Activated T-cell treated with anti-CD3 and anti-CD28 coated beads, Interleukin-2, amount 50 U/mL, for 48 hours (primary cell): Measurements from ENCODE around the gene SLC36A3.

Experiments used
- DNase-seq, 2 experiments: peaks; one replicate each; pipeline ENCODE4 v3.0.0-alpha.2; 2020

The SLC36A3 gene

DNA sequence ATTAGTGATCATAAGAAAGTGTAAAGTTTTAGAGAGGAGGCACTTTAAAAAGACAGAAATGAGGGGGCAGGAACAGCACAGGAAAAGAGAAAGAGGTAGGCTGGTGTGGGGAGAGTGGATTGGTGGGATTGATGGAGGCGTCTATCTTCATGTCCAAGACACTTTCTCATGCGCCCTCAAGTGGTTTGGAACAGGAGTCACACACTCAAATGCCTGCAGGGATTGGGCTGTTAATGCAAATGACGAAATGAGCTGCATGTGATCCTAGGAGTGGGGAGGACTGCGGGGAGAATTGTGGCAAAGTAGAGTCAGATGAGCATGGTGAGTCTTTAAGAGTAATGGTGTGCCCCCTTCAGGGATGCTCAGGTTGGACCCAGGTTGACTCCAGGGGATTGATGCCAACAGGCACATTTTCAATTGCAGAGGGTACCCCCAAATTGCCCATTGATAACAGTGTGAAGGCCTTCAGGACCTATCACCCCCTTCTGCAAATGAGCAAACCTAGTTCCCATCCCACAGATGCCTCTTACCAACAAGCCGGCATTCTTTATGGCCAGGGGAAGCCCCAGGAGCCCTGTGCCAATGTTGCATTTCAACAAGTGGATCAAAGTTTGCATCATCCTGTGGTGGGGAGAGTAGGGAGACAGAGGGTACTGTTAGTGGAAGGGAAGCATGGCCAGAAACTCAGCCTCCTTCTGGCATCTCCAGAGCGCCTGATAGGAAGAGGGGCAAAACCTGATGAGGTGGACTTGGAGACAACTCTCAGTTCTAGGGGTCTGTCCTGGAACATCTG, 5.3 kb downstream of the SLC36A3 start:
- no peak for DNase-seq

- no peak for DNase-seq
These were observed 6.6 kb downstream of the SLC36A3 start for GRCh38 chr5:151296974-151297373.

GRCh38 chr5:151296478-151296830, 7.1 kb downstream of the SLC36A3 start:
- DNase-seq = no peak

- DNase-seq = no peak
These were observed 7.6 kb downstream of the SLC36A3 start for GRCh38 chr5:151295791-151296477.

DNA sequence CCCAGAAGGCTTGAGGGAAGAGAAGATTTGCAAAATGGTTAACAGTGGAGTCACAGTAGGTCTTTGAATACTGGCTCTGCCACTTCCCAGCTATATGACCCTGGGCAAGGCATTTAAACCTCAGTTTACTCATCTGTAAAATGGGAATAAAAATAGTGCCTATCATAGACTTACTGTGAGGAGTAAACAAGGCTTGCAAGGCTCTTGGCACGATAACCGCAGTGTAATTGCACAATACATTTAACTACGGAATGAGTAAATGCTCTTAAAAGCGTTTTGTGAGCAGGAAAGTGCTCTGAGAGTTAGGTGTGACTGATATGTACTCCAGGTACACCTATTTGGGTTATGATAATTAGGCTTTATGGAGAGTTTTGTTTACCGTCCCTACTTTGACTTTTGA, 8.4 kb downstream of the SLC36A3 start:
- DNase-seq = no peak

DNA sequence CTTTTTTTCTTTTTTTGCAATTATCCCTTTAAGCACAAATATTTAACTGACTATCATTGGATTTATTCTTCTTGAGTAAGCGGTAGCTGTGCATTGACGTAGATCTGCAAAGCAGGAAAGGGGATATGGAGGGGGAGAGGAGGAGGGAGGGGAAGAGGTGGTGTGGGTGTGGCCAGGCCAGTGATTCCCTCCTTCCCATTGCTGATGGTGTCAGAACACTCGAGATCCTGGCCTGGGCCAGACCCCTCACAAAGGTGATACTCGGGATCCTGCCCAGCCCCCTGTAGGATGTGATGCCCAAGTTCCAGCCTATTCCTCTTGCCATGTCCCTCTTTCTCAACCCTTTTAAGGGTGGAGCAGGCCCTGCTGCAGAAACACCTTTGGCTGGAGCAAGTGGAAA, 9.9 kb downstream of the SLC36A3 start:
- DNase-seq = no peak

DNA sequence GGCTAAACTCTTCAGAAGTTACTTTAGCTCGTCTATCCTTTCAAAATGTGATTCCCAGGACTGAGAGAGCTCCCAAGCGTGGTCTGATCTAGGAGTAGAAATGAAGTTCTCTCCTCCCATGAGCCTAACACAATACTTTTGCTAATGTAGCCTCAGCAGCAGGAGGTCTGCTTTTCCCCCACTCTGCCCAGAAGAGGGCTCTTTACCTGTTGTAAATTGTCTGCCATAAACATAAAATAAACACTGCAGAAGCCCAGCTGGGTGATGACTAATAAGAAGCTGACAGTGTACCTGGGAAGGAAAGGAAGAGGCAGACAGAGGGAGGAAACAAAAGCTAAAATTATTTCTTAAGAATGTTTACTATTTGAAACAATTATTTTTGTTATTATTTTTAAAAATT, 15.4 kb downstream of the SLC36A3 start:
- no peak for DNase-seq

GRCh38 chr5:151286246-151286645, 17.3 kb downstream of the SLC36A3 start:
- no peak for DNase-seq

- no peak for DNase-seq
These were observed 17.9 kb downstream of the SLC36A3 start for GRCh38 chr5:151285683-151286082.

DNA sequence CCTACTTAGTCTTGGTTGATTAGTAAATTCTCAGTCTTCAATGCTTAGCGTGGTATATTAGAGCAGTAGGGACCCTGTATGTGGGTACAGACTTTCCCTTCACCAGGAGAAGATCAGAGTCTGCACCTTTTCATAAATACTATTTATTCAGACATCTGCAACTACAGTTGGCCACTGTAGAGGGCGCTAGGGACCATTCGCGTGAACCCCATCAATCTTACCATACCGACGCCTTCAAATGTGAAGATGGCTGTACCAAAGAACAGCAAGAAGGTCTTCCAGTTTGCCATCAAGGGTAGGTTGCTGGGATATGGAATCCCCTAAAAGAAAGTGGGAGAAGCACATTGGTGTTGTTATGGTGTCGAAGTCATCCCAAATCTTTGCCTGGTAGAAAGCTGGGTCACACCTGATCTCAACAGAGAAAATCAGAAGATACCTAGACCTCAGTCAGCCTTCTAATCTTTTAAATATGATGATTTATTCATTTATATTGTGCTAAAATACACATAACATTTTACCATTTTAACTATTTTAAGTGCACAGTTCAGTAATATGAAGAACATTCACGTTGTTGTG, 19.1 kb downstream of the SLC36A3 start:
- peak in 1 of 2 experiments; percentile 23 for DNase-seq

DNA sequence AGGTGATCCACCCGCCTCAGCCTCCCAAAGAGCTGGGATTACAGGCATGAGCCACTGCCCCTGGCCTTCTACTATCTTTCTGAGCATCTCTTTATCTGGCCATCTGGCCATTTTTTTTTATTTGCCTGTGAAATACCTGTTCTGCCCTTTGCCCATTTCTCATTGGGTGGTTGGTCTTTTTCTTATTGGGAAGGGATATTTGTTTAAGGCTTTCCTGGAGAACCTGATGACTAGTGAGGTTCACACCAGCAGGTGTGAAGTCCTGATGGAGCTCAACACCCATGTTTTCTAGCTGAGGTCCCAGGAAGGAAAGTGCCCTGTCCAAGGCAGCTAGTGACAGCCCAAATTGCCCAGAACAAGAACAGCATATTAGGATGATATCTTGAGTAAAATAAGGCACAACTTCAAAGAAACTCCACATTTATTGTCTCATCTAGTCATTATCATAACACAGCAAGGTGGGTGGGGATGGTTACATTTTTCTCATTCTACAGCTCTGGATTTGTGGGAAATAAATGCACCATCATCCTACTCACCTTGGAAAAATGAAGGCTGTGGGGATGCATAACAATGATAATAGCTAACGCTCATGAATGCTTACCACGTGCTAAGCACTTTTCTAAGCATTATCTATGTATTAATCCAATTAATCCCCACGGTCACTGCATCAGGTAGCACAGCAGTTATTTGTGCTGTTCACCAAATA, 20.3 kb downstream of the SLC36A3 start:
- no peak for DNase-seq

GRCh38 chr5:151281001-151281639, 22.4 kb downstream of the SLC36A3 start:
- DNase-seq = no peak

- no peak for DNase-seq
These were observed 23.1 kb downstream of the SLC36A3 start for GRCh38 chr5:151280443-151280842.

DNA sequence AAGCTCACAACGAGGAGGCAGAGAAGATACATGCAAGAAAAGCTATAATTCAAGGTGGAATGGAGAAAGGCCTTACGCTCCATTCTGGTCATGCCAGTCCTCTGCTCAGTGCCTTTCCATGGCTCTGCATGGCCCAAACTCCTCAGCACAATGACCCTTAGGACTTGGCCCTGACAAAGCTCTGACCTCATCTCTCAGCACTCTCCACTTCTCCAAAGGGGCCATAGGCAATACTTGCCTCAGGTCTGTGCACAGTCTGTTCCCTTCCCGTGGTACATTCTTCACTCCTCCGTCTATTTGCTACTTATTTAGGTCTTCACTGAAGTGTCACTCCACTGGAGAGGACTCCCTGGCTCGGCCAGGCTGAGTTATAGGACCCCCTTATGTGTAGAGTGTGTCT, 24.7 kb downstream of the SLC36A3 start:
- DNase-seq = no peak

DNA sequence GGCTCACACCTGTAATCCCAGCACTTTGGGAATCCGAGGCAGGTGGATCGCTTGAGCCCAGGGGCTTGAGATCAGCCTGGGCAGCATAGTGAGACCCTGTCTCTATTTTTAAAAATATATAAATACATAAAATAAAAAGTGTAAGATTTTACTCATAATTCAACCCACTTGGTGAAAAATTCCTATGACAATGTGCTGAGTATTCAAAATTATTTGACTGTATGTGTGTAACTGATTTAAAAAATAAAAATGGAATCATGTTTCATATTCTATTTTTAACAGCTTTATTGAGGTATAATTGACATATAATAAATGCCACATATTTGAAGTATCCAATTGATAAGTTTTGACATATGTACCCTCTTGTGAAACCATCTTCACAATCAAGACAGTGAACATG, 27.8 kb downstream of the SLC36A3 start:
- DNase-seq = no peak

DNA sequence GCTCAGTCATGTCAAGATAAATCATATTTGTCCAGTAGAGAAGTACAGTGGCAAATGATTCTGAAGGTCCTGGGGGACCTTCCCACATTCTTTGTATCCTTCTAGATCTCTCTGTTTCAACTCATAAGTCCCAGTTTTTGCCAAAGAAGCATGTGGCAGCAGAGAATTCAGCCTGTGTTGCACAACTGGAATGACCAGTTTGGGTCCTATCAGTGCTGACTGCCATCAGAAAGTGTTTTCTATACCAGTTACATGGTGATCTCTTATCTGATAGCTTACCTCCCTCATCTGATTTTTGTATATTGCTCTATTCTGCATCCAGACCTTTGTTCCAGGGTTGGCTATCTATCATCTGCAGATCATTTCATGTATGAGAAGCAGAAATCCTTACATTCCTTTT, 28.9 kb downstream of the SLC36A3 start:
- no peak for DNase-seq

- no peak for DNase-seq
These were observed 32.2 kb downstream of the SLC36A3 start for GRCh38 chr5:151271336-151271735.

GRCh38 chr5:151270599-151270998, 33.0 kb downstream of the SLC36A3 start:
- DNase-seq = no peak

DNA sequence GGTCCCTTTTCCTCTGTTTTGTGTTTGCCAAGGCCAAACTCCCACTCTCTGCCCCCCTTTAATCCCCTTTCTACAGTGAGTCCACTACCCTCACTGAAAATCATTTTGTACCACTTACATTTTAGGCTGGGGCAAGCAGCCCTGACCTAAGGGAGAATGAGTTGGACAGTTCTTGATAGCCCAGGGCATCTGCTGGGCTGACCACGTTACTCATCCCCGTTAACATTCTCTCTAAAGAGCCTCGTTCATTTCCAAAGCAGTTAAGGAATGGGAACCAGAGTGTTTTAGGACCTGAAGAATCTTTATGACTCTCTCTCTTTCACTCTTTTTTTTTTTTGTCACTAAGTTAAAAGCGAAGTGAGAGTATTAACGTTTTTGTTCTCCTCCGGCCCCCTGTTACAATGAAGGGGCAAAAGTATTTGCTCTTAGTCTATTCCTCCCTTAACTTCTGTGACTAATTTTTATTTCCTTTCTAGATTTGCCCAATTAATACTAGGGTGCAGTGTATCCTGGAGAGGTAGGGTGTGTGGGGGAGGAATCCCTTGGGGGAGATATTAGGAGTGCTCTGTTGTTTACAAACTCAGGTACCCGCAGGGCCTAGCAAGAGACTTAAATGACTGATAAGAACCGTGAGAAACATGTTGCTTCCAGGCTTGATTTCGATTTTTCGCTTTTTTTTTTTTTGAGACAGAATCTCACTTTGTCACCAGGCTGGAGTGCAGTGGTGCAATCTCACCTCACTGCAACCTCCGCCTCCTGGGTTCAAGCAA, 35.9 kb downstream of the SLC36A3 start:
- DNase-seq = no peak

- DNase-seq = peak; percentile 49 to 53
These were observed 39.5 kb downstream of the SLC36A3 start for GRCh38 chr5:151264113-151264512.

DNA sequence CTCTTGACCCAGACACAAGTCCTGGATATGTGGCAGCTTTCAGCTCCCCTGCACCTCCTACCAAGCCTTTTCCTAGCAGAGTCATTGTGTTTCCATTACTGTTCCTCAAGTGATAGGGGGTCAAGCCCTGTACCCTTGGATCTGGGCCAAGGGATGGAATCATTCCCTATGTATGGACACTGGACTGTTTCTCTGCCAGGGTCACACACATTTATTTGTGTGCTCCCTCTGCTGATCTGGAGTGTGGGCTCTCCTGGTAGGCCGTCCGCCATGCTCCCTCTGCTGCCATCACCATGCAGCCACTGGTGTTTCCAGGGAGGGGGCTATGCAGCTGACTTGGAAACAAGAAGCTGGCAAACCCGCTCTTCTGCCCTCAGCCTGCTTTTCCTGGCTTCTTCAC, 41.0 kb downstream of the SLC36A3 start:
- no peak for DNase-seq

DNA sequence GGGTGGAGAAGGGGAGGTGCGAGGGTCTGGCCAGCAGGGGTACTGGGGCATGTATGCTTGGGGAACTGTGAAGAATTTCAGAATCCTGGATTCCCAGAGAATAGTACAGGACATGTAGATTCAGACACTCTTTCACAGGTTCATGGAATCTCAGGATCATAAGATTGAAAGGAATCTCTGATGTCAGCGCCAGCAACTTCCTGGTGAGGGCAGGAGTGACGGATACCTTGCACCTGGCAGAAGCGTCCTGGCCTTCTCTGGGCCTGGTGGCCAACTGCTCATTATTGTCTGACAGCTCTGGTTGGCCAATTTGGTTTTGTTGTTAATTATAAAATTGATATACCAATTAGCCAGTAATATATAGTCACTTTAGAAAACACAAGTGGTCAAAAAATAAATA, 43.6 kb downstream of the SLC36A3 start:
- no peak for DNase-seq
